HepG2 (cell line): ENCODE data around the gene BATF. TPM values are rescaled to one million over a fixed set of nuclear protein-coding genes. Genes with fewer than 3 reads are reported as not detected.
A peak's percentile ranks its signal among the peaks of the same experiment; 100 is the strongest.

ENCODE experiments used
- AHR ChIP-seq: IDR thresholded peaks from 2 replicates; pipeline ENCODE4 v1.6.1; 2018; ENCODE audit warnings: missing genetic modification reagents, missing compliant biosample characterization
- ARNT2 ChIP-seq: sonication (generic); formaldehyde crosslinking; IDR thresholded peaks from 2 replicates; pipeline ENCODE4 v1.8.0; 2022; ENCODE audit warnings: mild to moderate bottlenecking, low read depth, missing genetic modification reagents, moderate library complexity
- ELF3 ChIP-seq: IDR thresholded peaks from 2 replicates; pipeline ENCODE4 v1.6.1; 2016; ENCODE audit warnings: missing genetic modification reagents, missing compliant biosample characterization
- ELK4 ChIP-seq: sonication (generic); formaldehyde crosslinking; IDR thresholded peaks from 2 replicates; pipeline ENCODE4 v1.9.0; 2021; ENCODE audit warnings: missing genetic modification reagents, borderline replicate concordance
- GLI4 ChIP-seq: sonication (generic); formaldehyde crosslinking; IDR thresholded peaks from 2 replicates; pipeline ENCODE4 v1.5.1; 2020; ENCODE audit warnings: missing genetic modification reagents, mild to moderate bottlenecking, moderate library complexity, borderline replicate concordance
- KDM5B ChIP-seq: sonication (generic); formaldehyde crosslinking; IDR thresholded peaks from 2 replicates; pipeline ENCODE4 v1.4.0; 2020; ENCODE audit warnings: missing genetic modification reagents, mild to moderate bottlenecking, borderline replicate concordance
- KMT2B ChIP-seq: IDR thresholded peaks from 2 replicates; pipeline ENCODE4 v1.6.1; 2016; ENCODE audit warnings: missing genetic modification reagents, missing compliant biosample characterization
- MATR3 ChIP-seq: sonication (generic); formaldehyde crosslinking; IDR thresholded peaks from 2 replicates; pipeline ENCODE4 v1.4.0; 2020; ENCODE audit warnings: missing genetic modification reagents
- SKI ChIP-seq: fragments of 450-650 bp; IDR thresholded peaks from one replicate; pipeline ENCODE4 v1.6.1; 2018; ENCODE audit warnings: mild to moderate bottlenecking; ENCODE audit not compliant: partially characterized antibody
- SMARCC2 ChIP-seq: fragments of 450-650 bp; IDR thresholded peaks from 2 replicates; pipeline ENCODE4 v1.6.1; 2017; ENCODE audit warnings: antibody characterized with exemption, mild to moderate bottlenecking
- TIGD3 ChIP-seq: sonication (generic); formaldehyde crosslinking; IDR thresholded peaks from 2 replicates; pipeline ENCODE4 v1.5.1; 2020; ENCODE audit warnings: mild to moderate bottlenecking, missing genetic modification reagents, borderline replicate concordance
- ZBTB25 ChIP-seq: IDR thresholded peaks from 2 replicates; pipeline ENCODE4 v1.6.1; 2018; ENCODE audit warnings: missing genetic modification reagents
- ZBTB42 ChIP-seq: sonication (generic); formaldehyde crosslinking; IDR thresholded peaks from 2 replicates; pipeline ENCODE4 v1.5.0; 2020; ENCODE audit warnings: mild to moderate bottlenecking, missing genetic modification reagents
- ZFP91 ChIP-seq: sonication (generic); formaldehyde crosslinking; IDR thresholded peaks from 2 replicates; pipeline ENCODE4 v1.9.0; 2022; ENCODE audit warnings: missing genetic modification reagents, mild to moderate bottlenecking, borderline replicate concordance
- ZNF30 ChIP-seq: sonication (generic); formaldehyde crosslinking; IDR thresholded peaks from 2 replicates; pipeline ENCODE4 v1.5.0; 2020; ENCODE audit warnings: mild to moderate bottlenecking, missing genetic modification reagents
- ZNF44 ChIP-seq: sonication (generic); formaldehyde crosslinking; IDR thresholded peaks from 2 replicates; pipeline ENCODE4 v1.5.1; 2020; ENCODE audit warnings: mild to moderate bottlenecking, missing genetic modification reagents
- polyA plus RNA-seq, 8 experiments: library from polyadenylated mRNA; depleted of rRNA in 3 of 8; stranded (reverse) in 7 of 8; unstranded in 1 of 8; fragments of >200 nt; fragmentation: Illumina TruSeq in 4 of 8; extraction: Trizol in 4 of 8; gene quantifications; 2 replicates each; pipeline versions ENCODE4 v1.2.1 to v1.2.3, GENCODE V29; 2011 to 2016; ENCODE audit warnings: low read depth in 4 of 8, missing spikeins in 1 of 8, mixed read lengths in 1 of 8; ENCODE audit not compliant: insufficient read depth in 1 of 8
- total RNA-seq, 5 experiments: library from RNA; depleted of rRNA; stranded (reverse); fragments of >200 nt; fragmentation: Illumina TruSeq; extraction: Trizol; gene quantifications; 2 replicates each; pipeline ENCODE4 v1.2.3, GENCODE V29; 2016; ENCODE audit warnings: low read depth in 1 of 5
- TF ChIP-seq, protein P1 (sequence below): sonication (generic); formaldehyde crosslinking; IDR thresholded peaks from 2 replicates; pipeline ENCODE4 v1.9.0; 2021; ENCODE audit warnings: missing genetic modification reagents, borderline replicate concordance
- TF ChIP-seq, protein P2 (sequence below): sonication (generic); formaldehyde crosslinking; IDR thresholded peaks from 2 replicates; pipeline ENCODE4 v1.5.0; 2020; ENCODE audit warnings: missing genetic modification reagents
- TF ChIP-seq, protein P3 (sequence below): sonication (generic); IDR thresholded peaks from 2 replicates; pipeline ENCODE4 v1.6.1; 2016; ENCODE audit warnings: low read depth, borderline replicate concordance

Gene BATF
- total and polyA plus RNA-seq, 2 of the 13 experiments (the other 11 are each of a cell fraction or from before 2014, with no cell fraction given): 0.22 to 0.37 TPM

DNA sequence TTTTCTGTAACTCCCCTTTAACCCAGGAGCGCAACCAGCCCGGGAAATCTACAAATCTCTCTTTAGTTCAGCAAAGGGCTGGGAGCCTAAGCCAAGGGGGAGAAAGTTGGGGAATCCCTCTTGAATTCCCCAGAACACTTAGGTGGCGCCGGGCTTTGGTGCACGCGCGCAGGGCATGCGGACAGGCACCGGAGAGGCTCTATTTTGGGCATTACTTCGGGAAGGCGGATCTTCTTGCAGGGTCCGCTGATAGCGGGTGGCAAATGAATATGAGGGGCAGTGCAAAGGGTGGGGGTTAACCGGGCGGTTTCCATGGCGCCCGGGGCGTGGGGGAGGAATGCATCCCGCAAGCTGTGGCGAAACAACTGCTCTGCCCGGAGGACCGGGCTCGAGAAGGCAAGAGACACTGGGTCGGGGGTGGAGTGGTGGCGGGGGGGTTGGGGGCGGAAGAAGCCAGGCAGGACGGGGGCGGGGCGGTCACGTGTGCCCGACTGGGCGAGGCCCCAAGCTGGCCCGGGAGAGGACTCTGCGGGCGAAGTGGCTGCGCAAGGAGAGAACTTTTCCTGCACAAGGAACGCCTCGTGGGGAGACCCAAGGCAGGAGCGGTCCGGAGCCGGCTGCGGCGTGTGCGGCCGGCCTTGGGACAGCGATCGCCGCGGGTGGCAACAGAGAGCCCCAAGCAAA, 56.0 kb downstream of the BATF start, which contains the start of gene FLVCR2 (continued):
- TF ChIP-seq KDM5B (CRISPR knock-in tag): no peak
- no peak for TF ChIP-seq ZNF44 (CRISPR knock-in tag)
- TF ChIP-seq ELK4 (CRISPR knock-in tag): no peak
- 0 out of 2 replicates have a peak, but pooled peaks have one; percentile 13 for TF ChIP-seq KMT2B (CRISPR knock-in tag)
- no peak for TF ChIP-seq ZNF30 (CRISPR knock-in tag)
- no peak for TF ChIP-seq ARNT2 (CRISPR knock-in tag)
- no peak for TF ChIP-seq ZBTB42
- no peak for TF ChIP-seq ELF3 (CRISPR knock-in tag)
- no peak for TF ChIP-seq TIGD3
- TF ChIP-seq AHR (CRISPR knock-in tag): no peak
- TF ChIP-seq, protein P1, sequence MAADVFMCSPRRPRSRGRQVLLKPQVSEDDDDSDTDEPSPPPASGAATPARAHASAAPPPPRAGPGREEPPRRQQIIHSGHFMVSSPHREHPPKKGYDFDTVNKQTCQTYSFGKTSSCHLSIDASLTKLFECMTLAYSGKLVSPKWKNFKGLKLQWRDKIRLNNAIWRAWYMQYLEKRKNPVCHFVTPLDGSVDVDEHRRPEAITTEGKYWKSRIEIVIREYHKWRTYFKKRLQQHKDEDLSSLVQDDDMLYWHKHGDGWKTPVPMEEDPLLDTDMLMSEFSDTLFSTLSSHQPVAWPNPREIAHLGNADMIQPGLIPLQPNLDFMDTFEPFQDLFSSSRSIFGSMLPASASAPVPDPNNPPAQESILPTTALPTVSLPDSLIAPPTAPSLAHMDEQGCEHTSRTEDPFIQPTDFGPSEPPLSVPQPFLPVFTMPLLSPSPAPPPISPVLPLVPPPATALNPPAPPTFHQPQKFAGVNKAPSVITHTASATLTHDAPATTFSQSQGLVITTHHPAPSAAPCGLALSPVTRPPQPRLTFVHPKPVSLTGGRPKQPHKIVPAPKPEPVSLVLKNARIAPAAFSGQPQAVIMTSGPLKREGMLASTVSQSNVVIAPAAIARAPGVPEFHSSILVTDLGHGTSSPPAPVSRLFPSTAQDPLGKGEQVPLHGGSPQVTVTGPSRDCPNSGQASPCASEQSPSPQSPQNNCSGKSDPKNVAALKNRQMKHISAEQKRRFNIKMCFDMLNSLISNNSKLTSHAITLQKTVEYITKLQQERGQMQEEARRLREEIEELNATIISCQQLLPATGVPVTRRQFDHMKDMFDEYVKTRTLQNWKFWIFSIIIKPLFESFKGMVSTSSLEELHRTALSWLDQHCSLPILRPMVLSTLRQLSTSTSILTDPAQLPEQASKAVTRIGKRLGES: no peak
- TF ChIP-seq SMARCC2: no peak
- TF ChIP-seq ZBTB25 (CRISPR knock-in tag): no peak
- no peak for TF ChIP-seq MATR3 (CRISPR knock-in tag)
- TF ChIP-seq ZFP91 (CRISPR knock-in tag): peak; percentile 31; the same call in 1 of the 2 replicates
- no peak for TF ChIP-seq GLI4
- TF ChIP-seq, protein P2, sequence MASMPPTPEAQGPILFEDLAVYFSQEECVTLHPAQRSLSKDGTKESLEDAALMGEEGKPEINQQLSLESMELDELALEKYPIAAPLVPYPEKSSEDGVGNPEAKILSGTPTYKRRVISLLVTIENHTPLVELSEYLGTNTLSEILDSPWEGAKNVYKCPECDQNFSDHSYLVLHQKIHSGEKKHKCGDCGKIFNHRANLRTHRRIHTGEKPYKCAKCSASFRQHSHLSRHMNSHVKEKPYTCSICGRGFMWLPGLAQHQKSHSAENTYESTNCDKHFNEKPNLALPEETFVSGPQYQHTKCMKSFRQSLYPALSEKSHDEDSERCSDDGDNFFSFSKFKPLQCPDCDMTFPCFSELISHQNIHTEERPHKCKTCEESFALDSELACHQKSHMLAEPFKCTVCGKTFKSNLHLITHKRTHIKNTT: no peak
- TF ChIP-seq, protein P3, sequence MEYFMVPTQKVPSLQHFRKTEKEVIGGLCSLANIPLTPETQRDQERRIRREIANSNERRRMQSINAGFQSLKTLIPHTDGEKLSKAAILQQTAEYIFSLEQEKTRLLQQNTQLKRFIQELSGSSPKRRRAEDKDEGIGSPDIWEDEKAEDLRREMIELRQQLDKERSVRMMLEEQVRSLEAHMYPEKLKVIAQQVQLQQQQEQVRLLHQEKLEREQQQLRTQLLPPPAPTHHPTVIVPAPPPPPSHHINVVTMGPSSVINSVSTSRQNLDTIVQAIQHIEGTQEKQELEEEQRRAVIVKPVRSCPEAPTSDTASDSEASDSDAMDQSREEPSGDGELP: no peak
- no peak for TF ChIP-seq SKI
